Peyer's patch (tissue), 4 donors: Measurements from ENCODE around the gene PCNA. TPM values are rescaled to one million over a fixed set of nuclear protein-coding genes. Genes with fewer than 3 reads are reported as not detected.

Source experiments
- DNase-seq, 3 donors: peaks; one replicate each; pipeline ENCODE4 v3.0.0-alpha.2; 2017 to 2019
- H3K27ac ChIP-seq, 4 donors: fragments of 200-600 bp; sonication (generic); one replicate each; pipeline ENCODE4 v1.5.1; 2016 to 2019
- H3K27me3 ChIP-seq, 2 donors: fragments of 200-600 bp; sonication (generic); one replicate each; pipeline ENCODE4 v1.5.1; 2019
- H3K36me3 ChIP-seq, 3 donors: fragments of 200-600 bp; sonication (generic); one replicate each; pipeline ENCODE4 v1.5.1; 2016 to 2019
- H3K4me1 ChIP-seq, 4 donors: fragments of 200-600 bp; sonication (generic); one replicate each; pipeline ENCODE4 v1.5.1; 2016 to 2019
- H3K4me3 ChIP-seq, 4 donors: fragments of 200-600 bp; sonication (generic); 1 replicate in 3 of 4; 2 replicates in 1 of 4; pipeline ENCODE4 v1.5.1; 2016 to 2019; ENCODE audit warnings: mild to moderate bottlenecking in 1 of 4
- H3K9me3 ChIP-seq, 4 donors: fragments of 200-600 bp; sonication (generic); one replicate each; pipeline ENCODE4 v1.5.1; 2016 to 2019; ENCODE audit warnings: mild to moderate bottlenecking in 1 of 4
- CTCF ChIP-seq, 6 experiments: fragments of 450-650 bp in 4 of 6; fragments of 200-600 bp in 2 of 6; sonication (generic) in 1 of 6; IDR thresholded peaks; one replicate each; pipeline ENCODE4 v1.5.1; 2017 to 2019; ENCODE audit warnings: antibody characterized with exemption in 6 of 6, mild to moderate bottlenecking in 3 of 6, moderate library complexity in 1 of 6
- POLR2A ChIP-seq, 2 donors: fragments of 450-650 bp; IDR thresholded peaks; one replicate each; pipeline ENCODE4 v1.5.1; 2017; ENCODE audit warnings: antibody characterized with exemption in 2 of 2, mild to moderate bottlenecking in 2 of 2, moderate library complexity in 2 of 2
- total RNA-seq, 4 donors: library from RNA; depleted of rRNA; stranded (reverse); fragments of >200 nt; gene quantifications; one replicate each; pipeline ENCODE4 v1.1.0, GENCODE V29; 2016

PCNA gene
- total RNA-seq, 4 donors from 2014 or later = 23.3 to 103 (median 46.0) TPM

- no peaks in the 10 kb centered on the region for H3K27me3 ChIP-seq
- no peak for TF ChIP-seq CTCF (IDR thresholded peaks at IDR 0.05)
- no peak for TF ChIP-seq POLR2A (IDR thresholded peaks at IDR 0.05)
- H3K4me1 ChIP-seq = no peaks in the 10 kb centered on the region
- no peak overlapping the region for H3K4me3 ChIP-seq
- no peak for DNase-seq
- no peak overlapping the region for H3K27ac ChIP-seq
- peaks cover 0 to 29% (median 0%) of the 10 kb centered on the region in 3 donors for H3K36me3 ChIP-seq
- no peaks in the 10 kb centered on the region for H3K9me3 ChIP-seq
Observed at GRCh38 chr20:5095454-5095853, 24.3 kb downstream of the PCNA start.

DNA sequence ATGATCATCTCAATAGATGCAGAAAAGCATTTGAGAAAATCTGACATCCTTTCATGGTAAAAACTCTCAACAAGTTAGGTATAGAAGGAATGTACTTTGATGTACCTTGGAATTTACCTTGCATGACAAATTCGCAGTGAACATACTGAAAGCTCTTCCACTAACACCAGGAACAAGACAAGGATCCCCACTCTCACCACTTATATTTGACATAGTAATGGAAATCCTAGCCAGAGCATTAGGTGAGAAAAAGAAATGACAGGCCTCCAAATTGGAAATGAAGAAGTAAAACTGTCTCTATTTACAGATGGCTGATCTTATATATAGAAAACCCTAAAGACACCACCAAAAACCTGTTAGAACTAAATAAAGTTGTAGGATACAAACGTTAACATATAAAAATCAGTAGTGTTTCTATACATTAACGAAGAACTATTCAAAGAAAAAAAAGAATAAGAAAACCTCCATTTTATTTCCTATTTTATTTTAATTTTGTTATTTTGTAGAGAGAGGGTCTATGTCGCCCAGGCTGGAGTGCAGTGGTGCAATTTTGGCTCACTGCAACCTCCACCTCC, 26.9 kb downstream of the PCNA start:
- Histone ChIP-seq H3K4me1 (peaks cover 0 to 9% (median 0%) of the 10 kb centered on the region in 4 donors), H3K4me3 (no peak overlapping the region), H3K9me3 (no peaks in the 10 kb centered on the region), H3K27me3 (no peaks in the 10 kb centered on the region), H3K27ac (no peak overlapping the region), H3K36me3 (peaks cover 0 to 13% (median 0%) of the 10 kb centered on the region in 3 donors)
- no peak for TF ChIP-seq CTCF (IDR thresholded peaks at IDR 0.05)
- TF ChIP-seq POLR2A (IDR thresholded peaks at IDR 0.05) = no peak
- no peak for DNase-seq

DNA sequence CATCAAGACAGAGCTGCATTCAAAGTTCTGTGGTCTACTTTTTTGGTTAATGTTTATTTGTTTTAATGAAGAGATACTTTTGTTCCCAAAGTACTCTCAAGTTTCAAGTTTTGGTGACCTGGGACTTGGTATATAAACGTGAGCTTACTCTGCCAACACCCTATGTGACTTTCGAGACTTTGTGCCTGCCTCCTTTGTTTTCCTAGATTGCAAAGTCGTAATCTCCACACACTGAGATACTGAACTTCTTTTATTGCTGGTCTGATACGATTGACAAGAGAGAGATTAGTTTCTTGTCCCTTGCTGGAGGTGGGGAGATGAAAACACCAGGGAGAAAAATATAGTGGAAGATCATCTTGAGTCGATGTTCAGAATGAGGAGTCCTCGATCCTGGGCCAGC, 27.9 kb downstream of the PCNA start:
- TF ChIP-seq CTCF (IDR thresholded peaks at IDR 0.05) = no peak
- TF ChIP-seq POLR2A (IDR thresholded peaks at IDR 0.05) = no peak
- Histone ChIP-seq H3K27ac (peak overlapping the region in 2 of 4 donors; percentile 9 to 47), H3K27me3 (no peaks in the 10 kb centered on the region), H3K4me3 (no peak overlapping the region), H3K36me3 (peaks cover 0 to 11% (median 0%) of the 10 kb centered on the region in 3 donors), H3K4me1 (peaks cover 0 to 9% (median 0%) of the 10 kb centered on the region in 4 donors), H3K9me3 (no peaks in the 10 kb centered on the region)
- peak in 1 of 3 donors; percentile 10 for DNase-seq

DNA sequence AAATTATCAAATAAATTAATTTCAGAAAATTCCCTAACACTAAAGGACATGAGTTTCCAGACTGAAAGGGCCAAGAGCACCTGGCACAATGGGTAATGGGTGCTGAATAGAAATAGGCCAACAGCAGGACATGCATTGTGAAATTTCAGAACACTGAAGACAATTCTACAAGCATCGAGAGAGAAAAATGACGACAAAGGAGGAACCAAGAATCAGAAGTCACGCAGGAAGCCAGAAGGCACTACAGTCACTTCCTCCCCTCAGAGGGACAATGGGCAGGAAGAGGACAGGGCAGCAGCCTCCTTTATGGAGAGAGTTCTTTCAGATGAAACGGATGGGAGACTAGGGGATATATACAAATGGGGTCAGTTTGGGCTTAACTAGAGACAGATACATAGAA, 29.6 kb downstream of the PCNA start:
- peak in 2 of 3 donors; percentile 34 to 63 for DNase-seq
- Histone ChIP-seq H3K4me3 (no peak overlapping the region), H3K9me3 (no peaks in the 10 kb centered on the region), H3K27me3 (no peaks in the 10 kb centered on the region), H3K4me1 (peaks cover 0 to 9% (median 0%) of the 10 kb centered on the region in 4 donors), H3K27ac (peak overlapping the region in 2 of 4 donors; percentile 31 to 36), H3K36me3 (no peaks in the 10 kb centered on the region)
- no peak for TF ChIP-seq POLR2A (IDR thresholded peaks at IDR 0.05)
- no peak for TF ChIP-seq CTCF (IDR thresholded peaks at IDR 0.05)

DNA sequence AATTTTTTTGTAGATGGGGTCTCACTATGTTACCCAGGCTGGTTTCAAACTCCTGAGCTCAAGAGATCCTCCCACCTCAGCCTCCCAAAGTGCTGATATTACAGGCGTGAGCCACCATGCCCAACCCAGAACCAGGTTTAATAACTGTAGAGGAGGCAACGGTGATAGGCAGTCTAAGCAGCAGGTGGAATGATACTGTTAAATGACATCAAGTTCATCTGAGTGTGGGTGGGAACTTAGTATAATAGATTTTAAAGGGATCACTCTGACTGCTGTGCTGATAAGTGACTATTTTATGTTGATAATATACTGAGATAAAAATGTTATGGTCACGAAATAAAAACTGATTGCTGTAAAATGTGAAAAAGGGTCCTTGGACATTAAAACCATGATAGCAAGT, 31.1 kb downstream of the PCNA start:
- H3K4me1 ChIP-seq = peaks cover 0 to 9% (median 0%) of the 10 kb centered on the region in 4 donors
- no peaks in the 10 kb centered on the region for H3K27me3 ChIP-seq
- no peaks in the 10 kb centered on the region for H3K36me3 ChIP-seq
- TF ChIP-seq POLR2A (IDR thresholded peaks at IDR 0.05) = no peak
- no peak for TF ChIP-seq CTCF (IDR thresholded peaks at IDR 0.05)
- no peaks in the 10 kb centered on the region for H3K9me3 ChIP-seq
- no peak overlapping the region for H3K27ac ChIP-seq
- no peak overlapping the region for H3K4me3 ChIP-seq
- peak in 1 of 3 donors; percentile 21 for DNase-seq
